HepG2 (cell line): ENCODE data around the gene VEGFA. TPM values are rescaled to one million over a fixed set of nuclear protein-coding genes. Genes with fewer than 3 reads are reported as not detected.

ENCODE experiments used
- ATAC-seq: fragments of 200-7000 bp; cut with Tn5 transposase; 3 replicates; pipeline ENCODE4 v1.9.1; 2020; ENCODE audit warnings: mild to moderate bottlenecking, moderate library complexity
- BruUV-seq: library from RNA; stranded (reverse); fragments of 400-500 nt; replicated peaks from 2 replicates; lab custom pipeline; 2021; lab: Mats Ljungman, UMichigan
- CTCF ChIA-PET: fragments of 300-600 bp; formaldehyde crosslinking; extraction: SDS; loops from one replicate; lab custom pipeline; 2021; ENCODE audit warnings: low total read pairs, inconsistent platforms, low intra/inter-chr PET ratio; lab: Yijun Ruan, JAX
- POLR2A ChIA-PET: fragments of 350-600 bp; sonication (Branson Sonifier 250); formaldehyde crosslinking; loops from one replicate; lab custom pipeline; 2020; ENCODE audit warnings: antibody characterized with exemption, inconsistent platforms; lab: Yijun Ruan, JAX
- DNase-seq: peaks from one replicate; pipeline ENCODE4 v3.0.0-alpha.2; 2015; ENCODE audit warnings: low spot score
- FAIRE-seq: peaks from 3 replicates; lab custom pipeline; 2011; peaks lifted over from hg19 to GRCh38; lab: Jason Lieb, UNC
- H2AFZ ChIP-seq: one replicate; pipeline ENCODE4 v1.6.1; 2011; ENCODE audit warnings: low read length, inconsistent platforms
- H3K27ac ChIP-seq: fragments of 300-600 bp; 3 replicates; pipeline ENCODE4 v1.8.0; 2011; ENCODE audit warnings: mixed run types, mild to moderate bottlenecking, mixed read lengths, low read length, inconsistent platforms; ENCODE audit not compliant: insufficient read depth; ENCODE audit errors: extremely low read length
- H3K27me3 ChIP-seq, 2 experiments: fragments of 200-600 bp in 1 of 2; 2 replicates in 1 of 2; 3 replicates in 1 of 2; pipeline versions ENCODE4 v1.6.0 to v1.8.0; 2011; ENCODE audit warnings: low read length in 2 of 2, mild to moderate bottlenecking in 2 of 2, moderate library complexity in 2 of 2, inconsistent platforms in 1 of 2; ENCODE audit not compliant: insufficient read depth in 2 of 2, control insufficient read depth in 1 of 2
- H3K36me3 ChIP-seq, 2 experiments: fragments of 200-600 bp in 1 of 2; replicated peaks in 1 of 2; 2 replicates in 1 of 2; 3 replicates in 1 of 2; pipeline versions ENCODE4 v1.5.1 to v1.8.0; 2011; ENCODE audit warnings: low read length in 2 of 2, inconsistent platforms in 1 of 2; ENCODE audit not compliant: insufficient read depth in 2 of 2, control insufficient read depth in 1 of 2
- H3K4me1 ChIP-seq: 2 replicates; pipeline ENCODE4 v1.5.1; 2012; ENCODE audit warnings: low read length, inconsistent platforms; ENCODE audit not compliant: insufficient read depth
- H3K4me2 ChIP-seq: 2 replicates; pipeline ENCODE4 v1.6.0; 2011; ENCODE audit warnings: low read depth, low read length, inconsistent platforms
- H3K4me3 ChIP-seq, 3 experiments: fragments of 200-600 bp in 1 of 3; sonication (generic), shearing (Covaris generic) in 1 of 3; replicated peaks in 1 of 3; 2 replicates each; pipeline ENCODE4 v1.5.1; 2011 to 2016; ENCODE audit warnings: low read length in 3 of 3, inconsistent platforms in 2 of 3, low read depth in 2 of 3, mild to moderate bottlenecking in 2 of 3, control low read depth in 1 of 3, mixed read lengths in 1 of 3; ENCODE audit not compliant: insufficient read depth in 1 of 3
- H3K79me2 ChIP-seq: one replicate; pipeline ENCODE4 v1.6.1; 2011; ENCODE audit warnings: low read length, inconsistent platforms; ENCODE audit not compliant: insufficient read depth
- H3K9ac ChIP-seq: 2 replicates; pipeline ENCODE4 v1.6.0; 2011; ENCODE audit warnings: mild to moderate bottlenecking, low read depth, low read length, inconsistent platforms; ENCODE audit not compliant: insufficient read depth
- H3K9me3 ChIP-seq: 2 replicates; pipeline ENCODE4 v1.5.1; 2012; ENCODE audit warnings: mild to moderate bottlenecking, low read length
- H4K20me1 ChIP-seq: 2 replicates; pipeline ENCODE4 v1.6.0; 2011; ENCODE audit warnings: inconsistent platforms, mild to moderate bottlenecking, low read length, moderate library complexity; ENCODE audit not compliant: insufficient read depth
- BHLHE40 ChIP-seq: IDR thresholded peaks from 2 replicates; pipeline ENCODE4 v1.6.1; 2011; ENCODE audit warnings: low read length, improper control_type of control experiment
- CERS6 ChIP-seq: sonication (generic); formaldehyde crosslinking; IDR thresholded peaks from 2 replicates; pipeline ENCODE4 v1.5.0; 2020; ENCODE audit warnings: missing genetic modification reagents
- ETV6 ChIP-seq: sonication (generic); formaldehyde crosslinking; conservative IDR thresholded peaks from 2 replicates; pipeline ENCODE4 v1.4.0; 2020; ENCODE audit warnings: missing genetic modification reagents
- FOXA3 ChIP-seq: IDR thresholded peaks from 2 replicates; pipeline ENCODE4 v1.6.1; 2016; ENCODE audit warnings: missing genetic modification reagents, missing compliant biosample characterization
- HNRNPK ChIP-seq: fragments of 200-400 bp; formaldehyde crosslinking; IDR thresholded peaks from 2 replicates; pipeline ENCODE4 v1.6.1; 2018; ENCODE audit warnings: low read length, low read depth, moderate library complexity, mild to moderate bottlenecking; ENCODE audit not compliant: poor library complexity, severe bottlenecking
- HNRNPLL ChIP-seq: fragments of 200-400 bp; formaldehyde crosslinking; IDR thresholded peaks from 2 replicates; pipeline ENCODE4 v1.6.1; 2017; ENCODE audit warnings: mild to moderate bottlenecking, low read depth, low read length; ENCODE audit not compliant: poor library complexity, severe bottlenecking
- NR1H2 ChIP-seq: sonication (generic); formaldehyde crosslinking; IDR thresholded peaks from 2 replicates; pipeline ENCODE4 v1.8.1; 2022; ENCODE audit warnings: low read depth, missing genetic modification reagents, borderline replicate concordance
- PHF20 ChIP-seq: sonication (generic); formaldehyde crosslinking; IDR thresholded peaks from 2 replicates; pipeline ENCODE4 v1.5.0; 2020; ENCODE audit warnings: mild to moderate bottlenecking, missing genetic modification reagents
- RBFOX2 ChIP-seq: fragments of 200-400 bp; formaldehyde crosslinking; IDR thresholded peaks from 2 replicates; pipeline ENCODE4 v1.6.1; 2017; ENCODE audit warnings: low read depth, mild to moderate bottlenecking, low read length
- SIN3B ChIP-seq: fragments of 150-350 bp; IDR thresholded peaks from 2 replicates; pipeline ENCODE4 v1.6.1; 2014; ENCODE audit warnings: low read length
- ZKSCAN5 ChIP-seq: sonication (generic); formaldehyde crosslinking; IDR thresholded peaks from 2 replicates; pipeline ENCODE4 v1.5.1; 2020; ENCODE audit warnings: mild to moderate bottlenecking, missing genetic modification reagents
- ZMYM4 ChIP-seq: sonication (generic); formaldehyde crosslinking; IDR thresholded peaks from 2 replicates; pipeline ENCODE4 v1.8.1; 2023; ENCODE audit warnings: mild to moderate bottlenecking, missing genetic modification reagents
- ZNF143 ChIP-seq: sonication (generic); formaldehyde crosslinking; IDR thresholded peaks from 2 replicates; pipeline ENCODE4 v1.4.0; 2020; ENCODE audit warnings: missing genetic modification reagents
- ZNF546 ChIP-seq: sonication (generic); formaldehyde crosslinking; conservative IDR thresholded peaks from 2 replicates; pipeline ENCODE4 v1.8.1; 2023; ENCODE audit warnings: mild to moderate bottlenecking, missing genetic modification reagents
- ZNF547 ChIP-seq: sonication (generic); formaldehyde crosslinking; IDR thresholded peaks from 2 replicates; pipeline ENCODE4 v1.5.1; 2020; ENCODE audit warnings: mild to moderate bottlenecking, missing genetic modification reagents
- ZNF709 ChIP-seq: sonication (generic); formaldehyde crosslinking; IDR thresholded peaks from 2 replicates; pipeline ENCODE4 v1.5.0; 2020; ENCODE audit warnings: mild to moderate bottlenecking, missing genetic modification reagents
- ZNF775 ChIP-seq: sonication (generic); formaldehyde crosslinking; IDR thresholded peaks from 2 replicates; pipeline ENCODE4 v1.4.0; 2020; ENCODE audit warnings: missing genetic modification reagents, mild to moderate bottlenecking, moderate library complexity, borderline replicate concordance
- ZXDC ChIP-seq: sonication (generic); formaldehyde crosslinking; IDR thresholded peaks from 2 replicates; pipeline ENCODE4 v1.5.0; 2020; ENCODE audit warnings: mild to moderate bottlenecking, missing genetic modification reagents
- WGBS: methylation state at CpG from one replicate; pipeline ENCODE4 v1.1.6; 2017; ENCODE audit warnings: low lambda C conversion rate; 5-methylcytosine and 5-hydroxymethylcytosine counted together
- in situ Hi-C: cut with HindIII; loops from 2 replicates; pipeline ENCODE4 v1.10.0; 2017; ENCODE audit warnings: low pct_unique_long_range_greater_than_20kb; ENCODE audit not compliant: extremely low pct_ligation_motif_present
- intact Hi-C: fragments of 100-400 bp; cut with micrococcal nuclease; formaldehyde crosslinking; loops from one replicate; pipeline ENCODE4 v1.10.0; 2022; ENCODE audit not compliant: unreplicated experiment
- polyA plus RNA-seq, 8 experiments: library from polyadenylated mRNA; depleted of rRNA in 3 of 8; stranded (reverse) in 7 of 8; unstranded in 1 of 8; fragments of >200 nt; fragmentation: Illumina TruSeq in 4 of 8; extraction: Trizol in 4 of 8; gene quantifications; 2 replicates each; pipeline versions ENCODE4 v1.2.1 to v1.2.3, GENCODE V29; 2011 to 2016; ENCODE audit warnings: low read depth in 4 of 8, missing spikeins in 1 of 8, mixed read lengths in 1 of 8; ENCODE audit not compliant: insufficient read depth in 1 of 8
- total RNA-seq, 5 experiments: library from RNA; depleted of rRNA; stranded (reverse); fragments of >200 nt; fragmentation: Illumina TruSeq; extraction: Trizol; gene quantifications; 2 replicates each; pipeline ENCODE4 v1.2.3, GENCODE V29; 2016; ENCODE audit warnings: low read depth in 1 of 5
- TF ChIP-seq, protein P1 (sequence below): sonication (generic); formaldehyde crosslinking; IDR thresholded peaks from 2 replicates; pipeline ENCODE4 v1.4.0; 2020; ENCODE audit warnings: mild to moderate bottlenecking, missing genetic modification reagents

The VEGFA gene
- total and polyA plus RNA-seq, 2 of the 13 experiments (the other 11 are each of a cell fraction or from before 2014, with no cell fraction given), result 68.1 to 629 TPM

DNA sequence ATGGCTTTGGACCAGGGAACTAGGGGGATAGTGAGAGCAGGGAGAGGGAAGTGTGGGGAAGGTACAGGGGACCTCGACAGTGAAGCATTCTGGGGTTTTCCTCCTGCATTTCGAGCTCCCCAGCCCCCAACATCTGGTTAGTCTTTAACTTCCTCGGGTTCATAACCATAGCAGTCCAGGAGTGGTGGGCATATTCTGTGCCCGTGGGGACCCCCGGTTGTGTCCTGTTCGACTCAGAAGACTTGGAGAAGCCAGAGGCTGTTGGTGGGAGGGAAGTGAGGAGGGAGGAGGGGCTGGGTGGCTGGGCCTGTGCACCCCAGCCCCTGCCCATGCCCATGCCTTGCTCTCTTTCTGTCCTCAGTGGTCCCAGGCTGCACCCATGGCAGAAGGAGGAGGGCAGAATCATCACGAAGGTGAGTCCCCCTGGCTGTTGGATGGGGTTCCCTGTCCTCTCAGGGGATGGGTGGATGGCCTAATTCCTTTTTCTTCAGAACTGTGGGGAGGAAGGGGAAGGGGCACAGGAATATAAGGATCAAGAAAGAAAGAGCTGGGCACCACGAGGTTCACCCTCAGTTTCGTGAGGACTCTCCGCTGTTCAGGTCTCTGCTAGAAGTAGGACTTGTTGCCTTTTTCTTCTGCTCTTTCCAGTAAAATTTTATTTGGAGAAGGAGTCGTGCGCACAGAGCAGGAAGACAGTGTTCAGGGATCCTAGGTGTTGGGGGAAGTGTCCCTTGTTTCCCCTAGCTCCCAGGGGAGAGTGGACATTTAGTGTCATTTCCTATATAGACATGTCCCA is 4.2 kb downstream of the VEGFA start:
- H3K9ac ChIP-seq, result peak overlapping the region; percentile 97
- TF ChIP-seq ZKSCAN5 (CRISPR knock-in tag) (no peak), ZNF775 (CRISPR knock-in tag) (no peak), ZMYM4 (no peak), HNRNPLL (no peak), NR1H2 (CRISPR knock-in tag) (no peak), ZXDC (CRISPR knock-in tag) (no peak), ETV6 (no peak), FOXA3 (CRISPR knock-in tag) (0 out of 2 replicates have a peak, but pooled peaks have one; percentile 11), ZNF143 (CRISPR knock-in tag) (peak; percentile 27; the same call in 1 of the 2 replicates), SIN3B (no peak), RBFOX2 (peak; percentile 61), HNRNPK (no peak), ZNF546 (0 out of 2 replicates have a peak, but pooled peaks have one; percentile 14), ZNF709 (no peak), ZNF547 (CRISPR knock-in tag) (no peak), BHLHE40 (no peak), CERS6 (no peak), PHF20 (CRISPR knock-in tag) (no peak)
- TF ChIP-seq, protein P1, sequence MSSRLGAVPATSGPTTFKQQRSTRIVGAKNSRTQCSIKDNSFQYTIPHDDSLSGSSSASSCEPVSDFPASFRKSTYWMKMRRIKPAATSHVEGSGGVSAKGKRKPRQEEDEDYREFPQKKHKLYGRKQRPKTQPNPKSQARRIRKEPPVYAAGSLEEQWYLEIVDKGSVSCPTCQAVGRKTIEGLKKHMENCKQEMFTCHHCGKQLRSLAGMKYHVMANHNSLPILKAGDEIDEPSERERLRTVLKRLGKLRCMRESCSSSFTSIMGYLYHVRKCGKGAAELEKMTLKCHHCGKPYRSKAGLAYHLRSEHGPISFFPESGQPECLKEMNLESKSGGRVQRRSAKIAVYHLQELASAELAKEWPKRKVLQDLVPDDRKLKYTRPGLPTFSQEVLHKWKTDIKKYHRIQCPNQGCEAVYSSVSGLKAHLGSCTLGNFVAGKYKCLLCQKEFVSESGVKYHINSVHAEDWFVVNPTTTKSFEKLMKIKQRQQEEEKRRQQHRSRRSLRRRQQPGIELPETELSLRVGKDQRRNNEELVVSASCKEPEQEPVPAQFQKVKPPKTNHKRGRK (CRISPR knock-in tag), result no peak

More for the DNA sequence above, 4.2 kb downstream of the VEGFA start:
- CTCF ChIA-PET, result interaction anchor here (1.0 to 3.2 kb wide), 12 partner anchors 43 to 305 kb away, joined by 3 to 20 read pairs (median 6); no protein-coding TSS in a partner anchor
- WGBS, result 56% methylated on average over 12 of the region's 12 CpGs
- Histone ChIP-seq H3K4me2 (peak overlapping the region; percentile 95), H3K79me2 (peaks cover 85% of the 10 kb centered on the region), H4K20me1 (peaks cover 79% of the 10 kb centered on the region), H2AFZ (no peak overlapping the region), H3K36me3 (peaks cover 33 to 56% of the 10 kb centered on the region in 2 experiments), H3K27me3 (no peaks in the 10 kb centered on the region; a peak in 1 of 5 replicates), H3K4me1 (peaks cover 43% of the 10 kb centered on the region), H3K27ac (peak overlapping the region; percentile 86), H3K4me3 (peak overlapping the region; percentile 90 to 98 (median 95)), H3K9me3 (no peaks in the 10 kb centered on the region)
- POLR2A ChIA-PET, result interaction anchor here (0.8 to 4.0 kb wide), 22 partner anchors 9 to 321 kb away, joined by 3 to 66 read pairs (median 4); no protein-coding TSS in a partner anchor
- in situ Hi-C loops, result loop anchor here (5.0 kb wide), 3 partner anchors 33 to 303 kb away; no protein-coding TSS in a partner anchor
- BruUV-seq, result no TSS peak
- DNase-seq (no peak), FAIRE-seq (no peak), ATAC-seq (no peak)
- intact Hi-C loops, result loop anchor here (1.0 to 5.0 kb wide), 5 partner anchors 43 to 177 kb away; no protein-coding TSS in a partner anchor
